Measurements from ENCODE around the gene NXF3. TPM values are rescaled to one million over a fixed set of nuclear protein-coding genes. Genes with fewer than 3 reads are reported as not detected.

NXF3 gene
- total RNA-seq, 1 donor, result 0.36 TPM

- no peak overlapping the region for H2AFZ ChIP-seq (ENCODE audit: low read length)
- no peaks in the 10 kb centered on the region for H4K20me1 ChIP-seq (ENCODE audit: insufficient read depth, low read length)
- no peaks in the 10 kb centered on the region for H3K9me3 ChIP-seq (ENCODE audit: low read depth, low read length)
- H3K27me3 ChIP-seq (ENCODE audit: insufficient read depth, low read length), result peaks cover 10% of the 10 kb centered on the region
- H3K4me1 ChIP-seq (ENCODE audit: insufficient read depth, low read length), result no peaks in the 10 kb centered on the region
- H3K4me3 ChIP-seq (ENCODE audit: insufficient read depth, low read length), result no peak overlapping the region
- no peaks in the 10 kb centered on the region for H3K36me3 ChIP-seq (ENCODE audit: insufficient read depth, low read length)
- no peak for DNase-seq (ENCODE audit: insufficient read length, low spot score, missing footprints)
- no peak overlapping the region for H3K27ac ChIP-seq (ENCODE audit: low read depth, low read length)
- TF ChIP-seq CTCF (IDR thresholded peaks at IDR 0.05; ENCODE audit: extremely low read depth, low read depth, low read length), result no peak
- H3K79me2 ChIP-seq (ENCODE audit: insufficient read depth, low read length), result no peaks in the 10 kb centered on the region
- H3K4me2 ChIP-seq (ENCODE audit: insufficient read depth, low read length), result no peak overlapping the region
Observed at GRCh38 chrX:103073467-103073866, 19.5 kb downstream of the NXF3 start.

- H2AFZ ChIP-seq (ENCODE audit: low read length), result no peak overlapping the region
- H3K36me3 ChIP-seq (ENCODE audit: insufficient read depth, low read length), result no peaks in the 10 kb centered on the region
- H3K9me3 ChIP-seq (ENCODE audit: low read depth, low read length), result no peaks in the 10 kb centered on the region
- no peaks in the 10 kb centered on the region for H3K4me1 ChIP-seq (ENCODE audit: insufficient read depth, low read length)
- no peak for DNase-seq (ENCODE audit: insufficient read length, low spot score, missing footprints)
- no peaks in the 10 kb centered on the region for H3K27me3 ChIP-seq (ENCODE audit: insufficient read depth, low read length)
- H3K4me2 ChIP-seq (ENCODE audit: insufficient read depth, low read length), result no peak overlapping the region
- H4K20me1 ChIP-seq (ENCODE audit: insufficient read depth, low read length), result no peaks in the 10 kb centered on the region
- TF ChIP-seq CTCF (IDR thresholded peaks at IDR 0.05; ENCODE audit: extremely low read depth, low read depth, low read length), result no peak
- no peak overlapping the region for H3K27ac ChIP-seq (ENCODE audit: low read depth, low read length)
- no peaks in the 10 kb centered on the region for H3K79me2 ChIP-seq (ENCODE audit: insufficient read depth, low read length)
- H3K4me3 ChIP-seq (ENCODE audit: insufficient read depth, low read length), result no peak overlapping the region
Observed at GRCh38 chrX:103066606-103067005, 26.3 kb downstream of the NXF3 start.

- Histone ChIP-seq H3K4me1 (ENCODE audit: insufficient read depth, low read length) (no peaks in the 10 kb centered on the region), H3K27me3 (ENCODE audit: insufficient read depth, low read length) (no peaks in the 10 kb centered on the region), H3K4me3 (ENCODE audit: insufficient read depth, low read length) (peak within 1 kb of the TSS; percentile 68), H3K79me2 (ENCODE audit: insufficient read depth, low read length) (no peaks in the 10 kb centered on the region), H2AFZ (ENCODE audit: low read length) (no peak within 1 kb of the TSS), H3K4me2 (ENCODE audit: insufficient read depth, low read length) (peak within 1 kb of the TSS; percentile 65), H3K9me3 (ENCODE audit: low read depth, low read length) (no peaks in the 10 kb centered on the region), H4K20me1 (ENCODE audit: insufficient read depth, low read length) (no peaks in the 10 kb centered on the region), H3K27ac (ENCODE audit: low read depth, low read length) (no peak within 1 kb of the TSS), H3K36me3 (ENCODE audit: insufficient read depth, low read length) (no peaks in the 10 kb centered on the region)
- no peak for TF ChIP-seq CTCF (IDR thresholded peaks at IDR 0.05; ENCODE audit: extremely low read depth, low read depth, low read length)
- no peak for DNase-seq (ENCODE audit: insufficient read length, low spot score, missing footprints)
Observed at GRCh38 chrX:103063918-103064434, 29.0 kb downstream of the NXF3 start, which contains the start of gene BEX1. Gene BEX1, minus strand, starts transcription at chrX:103064171. Its CDS starts 897 bp downstream, at chrX:103063274.

GRCh38 chrX:103063191-103063845 is 29.6 kb downstream of the NXF3 start:
- Histone ChIP-seq H3K4me2 (ENCODE audit: insufficient read depth, low read length) (peak overlapping the region; percentile 65), H3K4me3 (ENCODE audit: insufficient read depth, low read length) (peak overlapping the region; percentile 68), H3K36me3 (ENCODE audit: insufficient read depth, low read length) (no peaks in the 10 kb centered on the region), H2AFZ (ENCODE audit: low read length) (no peak overlapping the region), H3K9me3 (ENCODE audit: low read depth, low read length) (no peaks in the 10 kb centered on the region), H3K79me2 (ENCODE audit: insufficient read depth, low read length) (no peaks in the 10 kb centered on the region), H4K20me1 (ENCODE audit: insufficient read depth, low read length) (no peaks in the 10 kb centered on the region), H3K27me3 (ENCODE audit: insufficient read depth, low read length) (no peaks in the 10 kb centered on the region), H3K4me1 (ENCODE audit: insufficient read depth, low read length) (no peaks in the 10 kb centered on the region), H3K27ac (ENCODE audit: low read depth, low read length) (no peak overlapping the region)
- DNase-seq (ENCODE audit: insufficient read length, low spot score, missing footprints), result no peak
- TF ChIP-seq CTCF (IDR thresholded peaks at IDR 0.05; ENCODE audit: extremely low read depth, low read depth, low read length), result no peak
